ENCODE results near the gene TMEM74B.

The TMEM74B gene

DNA sequence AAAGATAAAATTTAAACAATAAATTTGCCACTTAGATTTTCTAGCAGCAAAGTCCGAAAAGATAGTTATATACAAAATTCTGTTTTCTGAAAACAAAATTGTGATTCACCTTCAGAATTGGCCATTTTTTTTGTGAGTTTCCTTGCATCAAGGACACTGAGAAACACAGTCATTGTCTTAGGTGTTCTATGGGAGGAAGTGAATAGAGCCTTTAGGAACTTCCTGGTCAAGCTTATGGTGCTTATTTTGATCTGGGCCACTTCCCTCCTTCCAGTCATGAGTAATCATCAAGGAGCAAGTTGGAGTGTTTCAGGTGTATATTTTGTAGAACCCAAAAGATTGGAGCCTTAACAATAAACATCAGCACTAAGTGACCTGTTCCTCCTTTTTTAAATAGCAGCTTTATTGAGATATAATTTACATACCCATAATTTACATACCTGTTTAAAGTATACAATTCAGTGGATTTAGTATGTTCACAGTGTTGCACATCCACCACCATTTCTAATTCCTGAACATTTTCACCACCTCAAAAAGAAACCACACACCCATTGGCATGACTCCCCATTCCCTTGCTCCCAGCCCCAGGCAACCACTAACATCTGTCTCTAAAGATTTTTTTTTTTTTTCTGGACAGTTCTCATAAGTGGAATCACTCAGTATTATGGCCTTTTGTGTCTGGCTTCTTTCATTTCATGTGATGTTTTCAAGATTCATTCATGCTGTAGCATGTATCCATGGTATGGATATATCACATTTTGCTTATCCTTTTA is 17.6 kb downstream of the TMEM74B start:
- Histone ChIP-seq H3K4me3 (ENCODE audit: low read depth in 1 of 5, low read length in 5 of 5) (no peak overlapping the region), H3K27ac (ENCODE audit: low read depth, low read length) (no peak overlapping the region), H3K9me3 (ENCODE audit: control insufficient read depth in 5 of 5, low read length in 5 of 5) (no peaks in the 10 kb centered on the region), H3K27me3 (ENCODE audit: control insufficient read depth in 5 of 5, insufficient read depth in 4 of 5, low read length in 5 of 5) (no peaks in the 10 kb centered on the region), H3K36me3 (ENCODE audit: control insufficient read depth in 5 of 5, insufficient read depth in 5 of 5, low read length in 5 of 5) (peaks cover 32 to 91% (median 86%) of the 10 kb centered on the region in 5 donors), H3K9ac (ENCODE audit: low read length in 5 of 5) (no peak overlapping the region), H3K4me1 (ENCODE audit: control insufficient read depth in 5 of 5, insufficient read depth in 5 of 5, low read length in 5 of 5) (peaks cover 0 to 10% (median 0%) of the 10 kb centered on the region in 5 donors)

DNA sequence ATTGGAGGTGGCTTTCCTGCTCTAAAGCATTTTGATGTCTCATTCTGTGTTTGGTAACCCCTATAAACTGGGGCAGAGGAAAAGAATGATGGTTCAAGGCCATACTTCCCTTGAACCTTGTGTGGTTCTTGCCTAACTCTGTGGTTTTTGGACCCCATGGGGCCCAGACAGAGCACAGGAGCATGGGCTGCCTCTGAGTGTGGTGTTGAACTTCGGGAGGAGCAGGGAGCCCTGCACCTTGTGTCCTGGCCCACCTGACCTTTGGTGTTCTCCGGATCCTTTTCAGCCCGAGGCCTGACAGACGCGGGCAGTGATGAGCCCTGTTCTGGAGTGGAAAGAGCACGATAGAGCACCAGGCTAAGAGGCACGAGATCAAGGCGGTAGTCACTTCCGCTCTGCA is 18.8 kb downstream of the TMEM74B start:
- H3K36me3 ChIP-seq (ENCODE audit: control insufficient read depth in 5 of 5, insufficient read depth in 5 of 5, low read length in 5 of 5), result peaks cover 32 to 91% (median 90%) of the 10 kb centered on the region in 5 donors
- no peaks in the 10 kb centered on the region for H3K9me3 ChIP-seq (ENCODE audit: control insufficient read depth in 5 of 5, low read length in 5 of 5)
- no peak overlapping the region for H3K4me3 ChIP-seq (ENCODE audit: low read depth in 1 of 5, low read length in 5 of 5)
- no peak overlapping the region for H3K27ac ChIP-seq (ENCODE audit: low read depth, low read length)
- H3K4me1 ChIP-seq (ENCODE audit: control insufficient read depth in 5 of 5, insufficient read depth in 5 of 5, low read length in 5 of 5), result peaks cover 0 to 10% (median 0%) of the 10 kb centered on the region in 5 donors
- H3K27me3 ChIP-seq (ENCODE audit: control insufficient read depth in 5 of 5, insufficient read depth in 4 of 5, low read length in 5 of 5), result no peaks in the 10 kb centered on the region
- H3K9ac ChIP-seq (ENCODE audit: low read length in 5 of 5), result no peak overlapping the region

DNA sequence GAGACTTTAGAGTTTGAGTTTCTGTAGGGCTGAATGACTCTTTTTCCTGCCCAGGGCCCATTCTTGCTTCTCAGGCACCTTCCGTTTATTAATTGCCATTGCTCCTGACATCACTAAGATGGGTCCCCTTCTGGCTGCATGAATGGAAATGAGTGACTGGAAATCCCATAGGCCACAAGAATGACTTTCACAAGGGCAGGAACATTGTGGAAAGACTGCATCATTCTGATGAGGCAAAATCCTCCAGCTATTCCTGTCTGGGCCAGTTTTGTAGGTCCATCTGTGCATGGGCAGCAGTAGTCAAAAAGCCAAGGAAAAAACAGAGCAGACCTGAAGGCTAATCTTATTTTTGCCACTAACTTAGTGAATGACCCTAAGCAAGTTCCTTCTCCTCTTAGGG is 19.3 kb downstream of the TMEM74B start:
- H3K9me3 ChIP-seq (ENCODE audit: control insufficient read depth in 5 of 5, low read length in 5 of 5), result no peaks in the 10 kb centered on the region
- no peak overlapping the region for H3K9ac ChIP-seq (ENCODE audit: low read length in 5 of 5)
- no peaks in the 10 kb centered on the region for H3K27me3 ChIP-seq (ENCODE audit: control insufficient read depth in 5 of 5, insufficient read depth in 4 of 5, low read length in 5 of 5)
- H3K36me3 ChIP-seq (ENCODE audit: control insufficient read depth in 5 of 5, insufficient read depth in 5 of 5, low read length in 5 of 5), result peaks cover 32 to 91% (median 90%) of the 10 kb centered on the region in 5 donors
- peaks cover 0 to 10% (median 0%) of the 10 kb centered on the region in 5 donors for H3K4me1 ChIP-seq (ENCODE audit: control insufficient read depth in 5 of 5, insufficient read depth in 5 of 5, low read length in 5 of 5)
- H3K27ac ChIP-seq (ENCODE audit: low read depth, low read length), result no peak overlapping the region
- H3K4me3 ChIP-seq (ENCODE audit: low read depth in 1 of 5, low read length in 5 of 5), result no peak overlapping the region

DNA sequence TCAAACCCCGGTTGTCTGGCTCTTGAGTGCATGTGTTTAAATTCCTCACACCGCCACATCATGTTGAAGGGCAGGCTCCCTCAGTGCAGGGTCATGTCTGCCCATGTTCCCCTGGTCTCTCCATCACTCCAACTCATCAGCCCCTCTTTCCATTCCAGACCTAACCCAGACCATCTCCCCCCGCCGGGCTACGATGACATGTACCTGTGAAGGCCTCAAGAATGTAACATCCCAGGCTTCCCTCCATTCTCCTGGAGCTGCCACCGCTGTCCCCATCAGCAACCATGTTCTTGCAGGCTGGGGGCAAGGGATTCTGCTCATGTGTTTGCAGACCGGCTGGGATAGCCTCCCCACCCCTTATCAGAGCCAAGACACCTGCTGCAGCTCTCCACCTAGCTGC is 19.9 kb downstream of the TMEM74B start:
- peaks cover 0 to 10% (median 0%) of the 10 kb centered on the region in 5 donors for H3K4me1 ChIP-seq (ENCODE audit: control insufficient read depth in 5 of 5, insufficient read depth in 5 of 5, low read length in 5 of 5)
- H3K9ac ChIP-seq (ENCODE audit: low read length in 5 of 5), result no peak overlapping the region
- no peaks in the 10 kb centered on the region for H3K9me3 ChIP-seq (ENCODE audit: control insufficient read depth in 5 of 5, low read length in 5 of 5)
- no peak overlapping the region for H3K27ac ChIP-seq (ENCODE audit: low read depth, low read length)
- H3K4me3 ChIP-seq (ENCODE audit: low read depth in 1 of 5, low read length in 5 of 5), result no peak overlapping the region
- H3K27me3 ChIP-seq (ENCODE audit: control insufficient read depth in 5 of 5, insufficient read depth in 4 of 5, low read length in 5 of 5), result no peaks in the 10 kb centered on the region
- H3K36me3 ChIP-seq (ENCODE audit: control insufficient read depth in 5 of 5, insufficient read depth in 5 of 5, low read length in 5 of 5), result peaks cover 32 to 91% (median 90%) of the 10 kb centered on the region in 5 donors

DNA sequence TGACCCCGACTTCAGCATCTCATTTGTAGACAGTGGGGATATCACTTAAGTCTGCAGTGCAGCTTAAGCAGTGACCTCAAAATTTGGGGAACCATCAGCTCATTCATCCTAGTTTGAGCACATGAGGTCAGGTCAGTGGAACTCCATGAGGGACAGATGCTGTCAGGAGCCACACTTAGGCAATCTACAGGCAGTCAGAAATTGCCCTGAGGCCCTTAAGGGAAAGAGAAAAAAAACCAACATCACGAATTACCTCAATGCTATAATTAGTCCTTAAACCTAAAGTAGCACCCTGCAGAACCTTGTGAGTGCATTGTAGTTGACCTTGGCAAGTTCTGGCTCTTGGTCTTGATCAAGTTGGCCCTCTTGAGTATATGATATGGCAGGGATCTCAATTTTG is 21.1 kb downstream of the TMEM74B start:
- no peak overlapping the region for H3K4me3 ChIP-seq (ENCODE audit: low read depth in 1 of 5, low read length in 5 of 5)
- peaks cover 31 to 83% (median 82%) of the 10 kb centered on the region in 5 donors for H3K36me3 ChIP-seq (ENCODE audit: control insufficient read depth in 5 of 5, insufficient read depth in 5 of 5, low read length in 5 of 5)
- no peak overlapping the region for H3K9ac ChIP-seq (ENCODE audit: low read length in 5 of 5)
- H3K9me3 ChIP-seq (ENCODE audit: control insufficient read depth in 5 of 5, low read length in 5 of 5), result no peaks in the 10 kb centered on the region
- H3K27me3 ChIP-seq (ENCODE audit: control insufficient read depth in 5 of 5, insufficient read depth in 4 of 5, low read length in 5 of 5), result no peaks in the 10 kb centered on the region
- no peak overlapping the region for H3K27ac ChIP-seq (ENCODE audit: low read depth, low read length)
- peaks cover 0 to 10% (median 0%) of the 10 kb centered on the region in 5 donors for H3K4me1 ChIP-seq (ENCODE audit: control insufficient read depth in 5 of 5, insufficient read depth in 5 of 5, low read length in 5 of 5)

DNA sequence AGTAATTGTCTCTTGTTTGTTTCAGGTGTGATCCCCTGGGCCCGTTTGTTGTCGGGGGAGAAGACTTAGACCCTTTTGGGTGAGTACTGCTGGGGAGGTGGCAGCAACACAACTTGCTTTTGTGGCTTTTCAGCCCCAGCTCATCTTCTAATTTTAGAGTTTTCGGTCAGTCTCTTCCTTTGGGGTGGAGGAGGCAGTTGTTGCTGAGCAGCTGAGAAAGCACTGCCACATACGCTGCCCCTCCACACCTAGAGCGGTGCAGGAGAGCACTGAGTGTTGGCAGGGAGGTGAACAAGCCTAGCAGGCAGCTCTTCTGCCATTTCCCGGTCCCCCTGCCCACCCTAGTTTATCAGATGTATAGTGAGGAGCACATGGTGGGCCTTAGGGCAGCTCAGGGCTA is 21.7 kb downstream of the TMEM74B start:
- Histone ChIP-seq H3K9ac (ENCODE audit: low read length in 5 of 5) (no peak overlapping the region), H3K36me3 (ENCODE audit: control insufficient read depth in 5 of 5, insufficient read depth in 5 of 5, low read length in 5 of 5) (peaks cover 25 to 81% (median 79%) of the 10 kb centered on the region in 5 donors), H3K27me3 (ENCODE audit: control insufficient read depth in 5 of 5, insufficient read depth in 4 of 5, low read length in 5 of 5) (no peaks in the 10 kb centered on the region), H3K4me3 (ENCODE audit: low read depth in 1 of 5, low read length in 5 of 5) (no peak overlapping the region), H3K4me1 (ENCODE audit: control insufficient read depth in 5 of 5, insufficient read depth in 5 of 5, low read length in 5 of 5) (peaks cover 0 to 10% (median 0%) of the 10 kb centered on the region in 5 donors), H3K9me3 (ENCODE audit: control insufficient read depth in 5 of 5, low read length in 5 of 5) (no peaks in the 10 kb centered on the region), H3K27ac (ENCODE audit: low read depth, low read length) (no peak overlapping the region)

DNA sequence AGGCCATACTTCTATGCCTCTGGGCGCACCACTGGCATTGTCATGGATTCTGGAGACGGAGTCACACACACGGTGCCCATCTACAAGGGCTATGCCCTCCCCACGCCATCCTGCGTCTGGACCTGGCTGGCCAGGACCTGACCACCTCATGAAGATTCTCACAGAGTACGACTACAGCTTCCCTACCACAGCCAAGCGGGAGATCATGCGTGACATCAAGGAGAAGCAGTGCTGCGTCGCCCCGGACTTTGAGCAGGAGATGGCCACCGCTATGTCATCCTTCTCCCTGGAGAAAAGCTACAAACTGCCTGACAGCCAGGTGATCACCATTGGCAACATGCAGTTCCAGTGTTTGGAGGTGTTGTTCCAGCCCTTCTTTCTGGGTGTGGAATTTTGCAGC is 23.8 kb downstream of the TMEM74B start:
- H3K27ac ChIP-seq (ENCODE audit: low read depth, low read length), result no peak overlapping the region
- no peaks in the 10 kb centered on the region for H3K27me3 ChIP-seq (ENCODE audit: control insufficient read depth in 5 of 5, insufficient read depth in 4 of 5, low read length in 5 of 5)
- H3K4me3 ChIP-seq (ENCODE audit: low read depth in 1 of 5, low read length in 5 of 5), result no peak overlapping the region
- no peaks in the 10 kb centered on the region for H3K9me3 ChIP-seq (ENCODE audit: control insufficient read depth in 5 of 5, low read length in 5 of 5)
- H3K9ac ChIP-seq (ENCODE audit: low read length in 5 of 5), result no peak overlapping the region
- no peaks in the 10 kb centered on the region for H3K4me1 ChIP-seq (ENCODE audit: control insufficient read depth in 5 of 5, insufficient read depth in 5 of 5, low read length in 5 of 5)
- H3K36me3 ChIP-seq (ENCODE audit: control insufficient read depth in 5 of 5, insufficient read depth in 5 of 5, low read length in 5 of 5), result peaks cover 11 to 64% (median 59%) of the 10 kb centered on the region in 5 donors

DNA sequence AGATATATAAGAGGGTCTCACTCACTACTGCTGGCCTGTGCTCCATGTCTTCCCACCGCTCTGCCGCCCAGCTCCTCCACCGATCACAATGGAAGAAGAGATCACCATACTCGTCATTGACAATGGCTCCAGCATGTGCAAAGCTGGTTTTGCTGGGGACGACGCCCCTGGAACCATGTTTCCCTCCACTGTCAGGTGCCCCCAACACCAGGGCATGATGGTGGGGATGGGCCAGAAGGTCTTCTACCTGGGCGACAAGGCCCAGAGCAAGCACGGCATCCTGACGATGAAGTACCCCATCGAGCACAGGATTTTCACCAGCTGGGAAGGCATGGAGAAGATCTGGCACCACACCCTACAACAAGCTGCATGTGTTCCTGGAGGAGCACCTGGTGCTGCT is 24.3 kb downstream of the TMEM74B start:
- Histone ChIP-seq H3K4me3 (ENCODE audit: low read depth in 1 of 5, low read length in 5 of 5) (no peak overlapping the region), H3K36me3 (ENCODE audit: control insufficient read depth in 5 of 5, insufficient read depth in 5 of 5, low read length in 5 of 5) (peaks cover 11 to 61% (median 56%) of the 10 kb centered on the region in 5 donors), H3K4me1 (ENCODE audit: control insufficient read depth in 5 of 5, insufficient read depth in 5 of 5, low read length in 5 of 5) (no peaks in the 10 kb centered on the region), H3K27ac (ENCODE audit: low read depth, low read length) (no peak overlapping the region), H3K9me3 (ENCODE audit: control insufficient read depth in 5 of 5, low read length in 5 of 5) (no peaks in the 10 kb centered on the region), H3K9ac (ENCODE audit: low read length in 5 of 5) (no peak overlapping the region), H3K27me3 (ENCODE audit: control insufficient read depth in 5 of 5, insufficient read depth in 4 of 5, low read length in 5 of 5) (no peaks in the 10 kb centered on the region)

DNA sequence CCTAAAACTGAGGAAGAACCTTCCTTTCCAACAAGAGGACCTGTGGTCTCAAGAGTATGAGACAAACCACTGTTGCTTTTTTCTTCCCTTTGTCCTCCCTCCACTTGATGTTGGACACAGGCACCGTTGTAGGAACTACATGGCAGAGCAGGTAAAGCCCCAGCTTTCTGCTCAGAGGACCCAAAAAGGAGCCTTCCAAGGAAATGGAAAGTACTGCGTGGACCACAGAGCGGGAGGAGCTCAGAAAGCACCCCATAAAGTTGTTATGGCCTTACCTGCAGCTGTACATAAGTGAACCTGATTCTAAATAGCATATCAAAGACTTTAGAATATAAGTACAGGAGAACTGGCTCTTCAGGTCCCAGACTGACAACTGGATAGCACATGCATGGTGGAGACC is 29.4 kb downstream of the TMEM74B start:
- peaks cover 32 to 47% (median 38%) of the 10 kb centered on the region in 5 donors for H3K36me3 ChIP-seq (ENCODE audit: control insufficient read depth in 5 of 5, insufficient read depth in 5 of 5, low read length in 5 of 5)
- H3K4me1 ChIP-seq (ENCODE audit: control insufficient read depth in 5 of 5, insufficient read depth in 5 of 5, low read length in 5 of 5), result no peaks in the 10 kb centered on the region
- no peak overlapping the region for H3K27ac ChIP-seq (ENCODE audit: low read depth, low read length)
- no peak overlapping the region for H3K4me3 ChIP-seq (ENCODE audit: low read depth in 1 of 5, low read length in 5 of 5)
- no peaks in the 10 kb centered on the region for H3K9me3 ChIP-seq (ENCODE audit: control insufficient read depth in 5 of 5, low read length in 5 of 5)
- no peak overlapping the region for H3K9ac ChIP-seq (ENCODE audit: low read length in 5 of 5)
- no peaks in the 10 kb centered on the region for H3K27me3 ChIP-seq (ENCODE audit: control insufficient read depth in 5 of 5, insufficient read depth in 4 of 5, low read length in 5 of 5)

DNA sequence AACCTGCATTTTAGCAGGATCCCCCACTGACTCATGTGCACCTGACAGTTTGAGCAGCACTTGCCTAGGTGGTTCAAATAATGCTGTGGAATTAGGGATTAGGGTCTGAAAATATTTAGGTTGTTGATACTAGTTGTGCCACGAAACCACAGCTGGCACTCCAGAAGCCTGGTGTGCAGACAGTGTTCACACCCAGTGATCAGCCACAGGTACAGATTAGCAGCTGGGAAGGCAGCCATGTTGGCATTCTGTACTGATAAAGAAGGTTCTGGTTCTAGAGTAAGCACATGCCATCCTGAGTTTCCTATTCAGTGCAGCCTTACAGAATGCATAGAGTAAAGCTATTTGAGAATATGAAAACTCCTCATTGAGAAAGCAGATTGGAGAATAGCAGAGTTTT is 30.1 kb downstream of the TMEM74B start:
- Histone ChIP-seq H3K27me3 (ENCODE audit: control insufficient read depth in 5 of 5, insufficient read depth in 4 of 5, low read length in 5 of 5) (no peaks in the 10 kb centered on the region), H3K9me3 (ENCODE audit: control insufficient read depth in 5 of 5, low read length in 5 of 5) (no peaks in the 10 kb centered on the region), H3K4me1 (ENCODE audit: control insufficient read depth in 5 of 5, insufficient read depth in 5 of 5, low read length in 5 of 5) (no peaks in the 10 kb centered on the region), H3K27ac (ENCODE audit: low read depth, low read length) (no peak overlapping the region), H3K36me3 (ENCODE audit: control insufficient read depth in 5 of 5, insufficient read depth in 5 of 5, low read length in 5 of 5) (peaks cover 27 to 42% (median 32%) of the 10 kb centered on the region in 5 donors), H3K9ac (ENCODE audit: low read length in 5 of 5) (no peak overlapping the region), H3K4me3 (ENCODE audit: low read depth in 1 of 5, low read length in 5 of 5) (no peak overlapping the region)
